ENCODE data around the gene GAS7.

DNA sequence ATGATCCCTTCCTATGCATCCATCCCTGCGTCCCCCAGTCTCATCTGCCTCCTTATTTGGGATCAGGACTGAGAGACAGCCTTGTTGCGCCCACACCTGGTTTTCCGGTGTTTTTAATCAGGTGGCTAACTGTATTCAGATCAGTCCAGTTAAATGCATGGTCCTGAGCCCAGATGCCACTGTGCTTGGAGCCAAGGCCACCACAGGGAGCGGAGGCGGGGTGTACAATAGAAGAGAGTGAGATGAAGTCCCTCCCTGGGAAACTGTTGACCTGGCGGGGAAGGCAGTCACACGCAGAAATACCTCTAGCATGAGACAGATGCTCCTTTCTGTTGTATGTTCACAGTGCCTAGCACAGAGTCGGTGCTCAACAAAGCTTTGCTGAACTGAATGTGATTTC is 299.6 kb downstream of the GAS7 start:
- no peak for TF ChIP-seq SOX6 (IDR thresholded peaks at IDR 0.05)
- no peak for TF ChIP-seq SOX6 (CRISPR knock-in tag; IDR thresholded peaks at IDR 0.05)
- no peak for TF ChIP-seq MAFK (conservative IDR thresholded peaks at IDR 0.05 in 1 of 2, IDR thresholded peaks at IDR 0.05 in 1 of 2; ENCODE audit: low read length in 2 of 2)
- TF ChIP-seq, protein P1, sequence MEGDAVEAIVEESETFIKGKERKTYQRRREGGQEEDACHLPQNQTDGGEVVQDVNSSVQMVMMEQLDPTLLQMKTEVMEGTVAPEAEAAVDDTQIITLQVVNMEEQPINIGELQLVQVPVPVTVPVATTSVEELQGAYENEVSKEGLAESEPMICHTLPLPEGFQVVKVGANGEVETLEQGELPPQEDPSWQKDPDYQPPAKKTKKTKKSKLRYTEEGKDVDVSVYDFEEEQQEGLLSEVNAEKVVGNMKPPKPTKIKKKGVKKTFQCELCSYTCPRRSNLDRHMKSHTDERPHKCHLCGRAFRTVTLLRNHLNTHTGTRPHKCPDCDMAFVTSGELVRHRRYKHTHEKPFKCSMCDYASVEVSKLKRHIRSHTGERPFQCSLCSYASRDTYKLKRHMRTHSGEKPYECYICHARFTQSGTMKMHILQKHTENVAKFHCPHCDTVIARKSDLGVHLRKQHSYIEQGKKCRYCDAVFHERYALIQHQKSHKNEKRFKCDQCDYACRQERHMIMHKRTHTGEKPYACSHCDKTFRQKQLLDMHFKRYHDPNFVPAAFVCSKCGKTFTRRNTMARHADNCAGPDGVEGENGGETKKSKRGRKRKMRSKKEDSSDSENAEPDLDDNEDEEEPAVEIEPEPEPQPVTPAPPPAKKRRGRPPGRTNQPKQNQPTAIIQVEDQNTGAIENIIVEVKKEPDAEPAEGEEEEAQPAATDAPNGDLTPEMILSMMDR (CRISPR knock-in tag; IDR thresholded peaks at IDR 0.05): no peak
- no peak for TF ChIP-seq POLR2A (IDR thresholded peaks at IDR 0.05; ENCODE audit: insufficient read depth in 1 of 2, low read depth in 2 of 2, low read length in 2 of 2)
- TF ChIP-seq SMAD1 (CRISPR knock-in tag; IDR thresholded peaks at IDR 0.05; ENCODE audit: borderline replicate concordance, low read depth): no peak
